ENCODE results near the gene KSR1. TPM values are rescaled to one million over a fixed set of nuclear protein-coding genes. Genes with fewer than 3 reads are reported as not detected.

Gene KSR1
- total RNA-seq, 1 donor: 6.5 TPM

DNA sequence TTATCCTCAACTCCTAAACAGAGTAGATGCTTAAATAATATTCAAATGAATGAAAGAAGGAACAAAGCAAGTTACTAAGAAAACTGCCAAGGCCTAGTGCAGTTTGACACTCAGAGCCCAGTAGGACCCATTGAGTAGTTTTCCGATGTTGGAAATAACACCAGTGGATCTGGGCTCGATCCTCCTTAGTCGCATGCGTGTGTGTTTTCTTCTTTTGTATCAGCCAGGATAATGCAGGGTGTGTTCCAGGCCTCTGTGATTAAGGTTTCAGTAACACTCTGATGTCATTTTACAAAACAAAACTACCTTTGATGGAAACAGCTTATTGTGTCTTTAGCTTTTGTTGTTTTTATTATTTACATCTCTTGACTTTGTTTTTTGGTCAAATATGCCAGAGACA lies 24.5 kb downstream of the KSR1 start:
- H4K20me1 ChIP-seq (ENCODE audit: insufficient read depth, low read length): peaks cover 3% of the 10 kb centered on the region
- H3K27ac ChIP-seq (ENCODE audit: low read depth, low read length): no peak overlapping the region
- no peaks in the 10 kb centered on the region for H3K36me3 ChIP-seq (ENCODE audit: insufficient read depth, low read length)
- no peaks in the 10 kb centered on the region for H3K4me1 ChIP-seq (ENCODE audit: insufficient read depth, low read length)
- H3K4me2 ChIP-seq (ENCODE audit: insufficient read depth, low read length): no peak overlapping the region
- TF ChIP-seq CTCF (IDR thresholded peaks at IDR 0.05; ENCODE audit: extremely low read depth, low read depth, low read length): no peak
- H2AFZ ChIP-seq (ENCODE audit: low read length): no peak overlapping the region
- H3K4me3 ChIP-seq (ENCODE audit: insufficient read depth, low read length): no peak overlapping the region
- DNase-seq (ENCODE audit: insufficient read length, low spot score, missing footprints): no peak
- no peaks in the 10 kb centered on the region for H3K79me2 ChIP-seq (ENCODE audit: insufficient read depth, low read length)
- no peaks in the 10 kb centered on the region for H3K9me3 ChIP-seq (ENCODE audit: low read depth, low read length)
- H3K27me3 ChIP-seq (ENCODE audit: insufficient read depth, low read length): no peaks in the 10 kb centered on the region

DNA sequence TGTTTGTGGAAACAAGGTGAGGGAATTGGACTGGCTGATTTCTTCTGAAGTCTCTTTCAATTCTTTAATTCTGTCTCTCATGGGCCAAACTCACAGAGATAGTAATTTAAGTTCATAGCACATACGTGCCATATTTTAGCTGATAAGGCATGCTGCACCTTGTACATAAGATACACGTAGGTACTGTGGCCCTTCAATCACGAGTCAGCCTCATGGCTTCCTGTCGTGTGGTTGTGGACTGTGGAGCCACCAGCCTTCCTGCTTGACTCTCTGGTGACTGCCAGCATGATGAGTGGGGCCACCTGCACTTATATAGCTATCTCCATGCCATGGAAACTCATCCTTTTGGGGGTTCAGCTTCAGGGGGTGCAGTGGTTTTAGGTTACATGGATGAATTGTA lies 25.1 kb downstream of the KSR1 start:
- TF ChIP-seq CTCF (IDR thresholded peaks at IDR 0.05; ENCODE audit: extremely low read depth, low read depth, low read length): no peak
- Histone ChIP-seq H3K4me1 (ENCODE audit: insufficient read depth, low read length) (no peaks in the 10 kb centered on the region), H3K27me3 (ENCODE audit: insufficient read depth, low read length) (no peaks in the 10 kb centered on the region), H3K27ac (ENCODE audit: low read depth, low read length) (no peak overlapping the region), H3K79me2 (ENCODE audit: insufficient read depth, low read length) (no peaks in the 10 kb centered on the region), H2AFZ (ENCODE audit: low read length) (no peak overlapping the region), H3K4me2 (ENCODE audit: insufficient read depth, low read length) (no peak overlapping the region), H3K9me3 (ENCODE audit: low read depth, low read length) (no peaks in the 10 kb centered on the region), H3K4me3 (ENCODE audit: insufficient read depth, low read length) (no peak overlapping the region), H4K20me1 (ENCODE audit: insufficient read depth, low read length) (peaks cover 7% of the 10 kb centered on the region), H3K36me3 (ENCODE audit: insufficient read depth, low read length) (no peaks in the 10 kb centered on the region)
- no peak for DNase-seq (ENCODE audit: insufficient read length, low spot score, missing footprints)

DNA sequence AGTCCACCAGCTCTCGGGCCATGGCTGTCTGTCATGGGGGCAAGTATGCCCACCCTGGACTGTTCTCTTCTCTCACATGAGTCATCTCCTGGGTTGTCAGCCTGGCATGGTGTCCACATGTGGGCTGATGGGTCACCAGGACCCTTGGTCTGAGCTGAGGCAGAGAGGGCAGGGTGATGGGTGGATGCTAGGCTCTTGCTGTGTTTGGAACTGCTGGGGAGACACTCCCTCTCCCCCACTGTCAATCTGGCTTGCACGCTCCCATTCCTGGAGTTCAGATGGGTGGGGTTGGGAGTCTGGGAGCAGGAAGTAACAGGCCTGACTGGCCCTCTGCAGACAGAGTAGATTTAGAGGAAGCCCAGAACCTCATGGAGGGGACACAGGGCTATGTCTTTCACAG lies 28.9 kb downstream of the KSR1 start:
- TF ChIP-seq CTCF (IDR thresholded peaks at IDR 0.05; ENCODE audit: extremely low read depth, low read depth, low read length): no peak
- no peak overlapping the region for H3K4me2 ChIP-seq (ENCODE audit: insufficient read depth, low read length)
- no peaks in the 10 kb centered on the region for H3K9me3 ChIP-seq (ENCODE audit: low read depth, low read length)
- H3K4me3 ChIP-seq (ENCODE audit: insufficient read depth, low read length): no peak overlapping the region
- H3K79me2 ChIP-seq (ENCODE audit: insufficient read depth, low read length): no peaks in the 10 kb centered on the region
- H3K27me3 ChIP-seq (ENCODE audit: insufficient read depth, low read length): no peaks in the 10 kb centered on the region
- no peaks in the 10 kb centered on the region for H3K36me3 ChIP-seq (ENCODE audit: insufficient read depth, low read length)
- no peak overlapping the region for H3K27ac ChIP-seq (ENCODE audit: low read depth, low read length)
- peaks cover 4% of the 10 kb centered on the region for H4K20me1 ChIP-seq (ENCODE audit: insufficient read depth, low read length)
- H2AFZ ChIP-seq (ENCODE audit: low read length): no peak overlapping the region
- no peak for DNase-seq (ENCODE audit: insufficient read length, low spot score, missing footprints)
- no peaks in the 10 kb centered on the region for H3K4me1 ChIP-seq (ENCODE audit: insufficient read depth, low read length)

- Histone ChIP-seq H3K9me3 (ENCODE audit: low read depth, low read length) (no peaks in the 10 kb centered on the region), H3K4me1 (ENCODE audit: insufficient read depth, low read length) (no peaks in the 10 kb centered on the region), H3K4me2 (ENCODE audit: insufficient read depth, low read length) (no peak overlapping the region), H3K79me2 (ENCODE audit: insufficient read depth, low read length) (no peaks in the 10 kb centered on the region), H3K4me3 (ENCODE audit: insufficient read depth, low read length) (no peak overlapping the region), H3K27me3 (ENCODE audit: insufficient read depth, low read length) (peaks cover 3% of the 10 kb centered on the region), H2AFZ (ENCODE audit: low read length) (no peak overlapping the region), H3K36me3 (ENCODE audit: insufficient read depth, low read length) (no peaks in the 10 kb centered on the region), H4K20me1 (ENCODE audit: insufficient read depth, low read length) (peaks cover 4% of the 10 kb centered on the region), H3K27ac (ENCODE audit: low read depth, low read length) (no peak overlapping the region)
- no peak for DNase-seq (ENCODE audit: insufficient read length, low spot score, missing footprints)
- no peak for TF ChIP-seq CTCF (IDR thresholded peaks at IDR 0.05; ENCODE audit: extremely low read depth, low read depth, low read length)
Observed at GRCh38 chr17:27485716-27486495, 29.7 kb downstream of the KSR1 start.

Measured in osteoblast (primary cell).